Neuronal stem cell (in vitro differentiated cells): ENCODE measurements around the gene CREB3.
A peak's percentile ranks its signal among the peaks of the same experiment; 100 is the strongest.

Experiments
- DNase-seq: peaks from one replicate; pipeline ENCODE4 v3.0.0-alpha.2; 2013; ENCODE audit warnings: low spot score
- H2AFZ ChIP-seq: one replicate; pipeline ENCODE4 v1.6.1; 2013; ENCODE audit warnings: mild to moderate bottlenecking, low read length, inconsistent platforms
- H2AK5ac ChIP-seq: 2 replicates; pipeline ENCODE4 v1.6.1; 2013; ENCODE audit warnings: low read depth, mild to moderate bottlenecking, inconsistent platforms, low read length, moderate library complexity, mixed read lengths
- H2BK120ac ChIP-seq: 2 replicates; pipeline ENCODE4 v1.6.1; 2013; ENCODE audit warnings: low read depth, mild to moderate bottlenecking, inconsistent platforms, low read length, moderate library complexity, mixed read lengths
- H2BK12ac ChIP-seq: one replicate; pipeline ENCODE4 v1.6.1; 2013; ENCODE audit warnings: low read length, inconsistent platforms
- H2BK15ac ChIP-seq: 2 replicates; pipeline ENCODE4 v1.6.1; 2013; ENCODE audit warnings: mild to moderate bottlenecking, low read length, inconsistent platforms, mixed read lengths
- H2BK5ac ChIP-seq: one replicate; pipeline ENCODE4 v1.6.1; 2013; ENCODE audit warnings: inconsistent platforms, mild to moderate bottlenecking, low read length, moderate library complexity
- H3K14ac ChIP-seq: one replicate; pipeline ENCODE4 v1.6.1; 2013; ENCODE audit warnings: low read length, inconsistent platforms
- H3K18ac ChIP-seq: 2 replicates; pipeline ENCODE4 v1.6.1; 2013; ENCODE audit warnings: low read length, inconsistent platforms
- H3K23ac ChIP-seq: 2 replicates; pipeline ENCODE4 v1.6.1; 2013; ENCODE audit warnings: low read depth, mild to moderate bottlenecking, mixed read lengths, low read length, inconsistent platforms; ENCODE audit not compliant: poor library complexity
- H3K27ac ChIP-seq: replicated peaks from 3 replicates; pipeline ENCODE4 v1.5.1; 2013; ENCODE audit warnings: low read length, inconsistent platforms
- H3K27me3 ChIP-seq, 3 experiments: 2 replicates each; pipeline ENCODE4 v1.6.1; 2013; ENCODE audit warnings: low read length in 3 of 3, mild to moderate bottlenecking in 2 of 3, inconsistent platforms in 1 of 3, low read depth in 1 of 3, mixed read lengths in 1 of 3, moderate library complexity in 1 of 3; ENCODE audit not compliant: control insufficient read depth in 3 of 3, insufficient read depth in 3 of 3
- H3K36me3 ChIP-seq, 2 donors: replicated peaks in 1 of 2; 2 replicates each; pipeline ENCODE4 v1.6.1; 2013; ENCODE audit warnings: low read length in 2 of 2; ENCODE audit not compliant: control insufficient read depth in 2 of 2, insufficient read depth in 2 of 2
- H3K4ac ChIP-seq: 2 replicates; pipeline ENCODE4 v1.6.1; 2013; ENCODE audit warnings: inconsistent platforms, mild to moderate bottlenecking, low read length, moderate library complexity
- H3K4me1 ChIP-seq, 2 donors: 1 replicate in 1 of 2; 2 replicates in 1 of 2; pipeline ENCODE4 v1.6.1; 2013; ENCODE audit warnings: low read length in 2 of 2, low read depth in 1 of 2; ENCODE audit not compliant: control insufficient read depth in 2 of 2, insufficient read depth in 1 of 2
- H3K4me2 ChIP-seq: one replicate; pipeline ENCODE4 v1.6.1; 2013; ENCODE audit warnings: mild to moderate bottlenecking, low read length, inconsistent platforms; ENCODE audit not compliant: insufficient read depth, poor library complexity, severe bottlenecking
- H3K4me3 ChIP-seq, 2 donors: 2 replicates each; pipeline ENCODE4 v1.5.1; 2013; ENCODE audit warnings: low read length in 2 of 2, mild to moderate bottlenecking in 2 of 2, inconsistent platforms in 1 of 2, moderate library complexity in 1 of 2
- H3K79me1 ChIP-seq: one replicate; pipeline ENCODE4 v1.6.1; 2013; ENCODE audit warnings: low read depth, mild to moderate bottlenecking, inconsistent platforms, low read length, moderate library complexity
- H3K9ac ChIP-seq: one replicate; pipeline ENCODE4 v1.6.1; 2013; ENCODE audit warnings: mild to moderate bottlenecking, low read depth, low read length, inconsistent platforms; ENCODE audit not compliant: poor library complexity
- H3K9me3 ChIP-seq, 2 donors: replicated peaks in 1 of 2; 2 replicates each; pipeline versions ENCODE3 to v1.6.1; 2013; ENCODE audit warnings: low read length in 2 of 2, mild to moderate bottlenecking in 2 of 2, inconsistent platforms in 1 of 2, low read depth in 1 of 2, mixed read lengths in 1 of 2, moderate library complexity in 1 of 2; ENCODE audit not compliant: control insufficient read depth in 2 of 2, insufficient read depth in 1 of 2
- H4K8ac ChIP-seq: one replicate; pipeline ENCODE4 v1.6.1; 2013; ENCODE audit warnings: low read depth, mild to moderate bottlenecking, inconsistent platforms, low read length, moderate library complexity
- H4K91ac ChIP-seq: one replicate; pipeline ENCODE4 v1.6.1; 2013; ENCODE audit warnings: low read length, low read depth, mild to moderate bottlenecking, inconsistent platforms; ENCODE audit not compliant: poor library complexity
- WGBS, 2 donors: extraction: QIAGEN DNeasy Blood & Tissue Kit; methylation state at CpG; one replicate each; pipeline ENCODE4 v1.1.7; 2013; ENCODE audit warnings: missing lambda C conversion rate in 2 of 2, mixed read lengths in 1 of 2; ENCODE audit not compliant: insufficient read length in 2 of 2, insufficient replicate concordance in 1 of 2; ENCODE audit errors: extremely low coverage in 2 of 2; 5-methylcytosine and 5-hydroxymethylcytosine counted together

The CREB3 gene

GRCh38 chr9:35738186-35738585, 5.7 kb downstream of the CREB3 start:
- WGBS, 2 donors, result no CpG with 5 or more reads among the region's 4 CpGs
- no peaks in the 10 kb centered on the region for H3K9me3 ChIP-seq
- no peak overlapping the region for H3K4me2 ChIP-seq
- H3K79me1 ChIP-seq, result no peaks in the 10 kb centered on the region
- H3K4me1 ChIP-seq, result peaks cover 5 to 9% of the 10 kb centered on the region in 2 donors
- no peak overlapping the region for H2AFZ ChIP-seq
- no peak overlapping the region for H2BK15ac ChIP-seq
- no peaks in the 10 kb centered on the region for H3K27me3 ChIP-seq
- no peak overlapping the region for H3K14ac ChIP-seq
- no peak overlapping the region for H2BK12ac ChIP-seq
- H2BK5ac ChIP-seq, result no peak overlapping the region
- H3K9ac ChIP-seq, result no peak overlapping the region
- no peak overlapping the region for H4K8ac ChIP-seq
- no peak overlapping the region for H3K27ac ChIP-seq
- no peak overlapping the region for H3K4ac ChIP-seq
- no peak overlapping the region for H2AK5ac ChIP-seq
- no peak overlapping the region for H3K23ac ChIP-seq
- H3K36me3 ChIP-seq, result peaks cover 72 to 97% of the 10 kb centered on the region in 2 donors
- H3K4me3 ChIP-seq, result no peak overlapping the region
- H2BK120ac ChIP-seq, result no peak overlapping the region
- DNase-seq, result no peak
- no peak overlapping the region for H3K18ac ChIP-seq
- no peak overlapping the region for H4K91ac ChIP-seq

DNA sequence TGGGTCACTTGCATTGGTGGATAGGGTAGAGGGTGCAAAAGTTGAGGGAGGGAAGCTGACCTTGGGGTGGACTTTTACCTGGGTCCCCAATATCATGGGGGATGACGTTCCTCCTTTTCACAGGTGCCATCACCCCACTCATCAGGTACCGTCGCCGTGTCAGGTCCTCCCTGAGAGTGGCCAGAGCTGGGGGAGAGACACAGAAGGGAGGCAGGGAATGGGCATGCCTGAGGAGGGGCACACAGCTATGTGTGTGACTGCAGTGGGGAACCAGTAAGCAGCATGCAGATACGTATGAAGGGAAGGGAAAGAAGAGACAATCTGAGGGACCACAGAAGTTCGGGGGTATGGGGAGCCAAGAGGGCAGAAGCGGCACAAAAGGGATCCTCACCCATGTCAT, 6.5 kb downstream of the CREB3 start:
- H4K91ac ChIP-seq, result no peak overlapping the region
- no peak overlapping the region for H3K23ac ChIP-seq
- peaks cover 77 to 98% of the 10 kb centered on the region in 2 donors for H3K36me3 ChIP-seq
- no peak overlapping the region for H2BK12ac ChIP-seq
- no peak overlapping the region for H3K9ac ChIP-seq
- no peaks in the 10 kb centered on the region for H3K27me3 ChIP-seq
- no peak overlapping the region for H3K4me2 ChIP-seq
- DNase-seq, result no peak
- peaks cover 2 to 4% of the 10 kb centered on the region in 2 donors for H3K4me1 ChIP-seq
- H2AFZ ChIP-seq, result no peak overlapping the region
- no CpG with 5 or more reads among the region's 7 CpGs for WGBS, 2 donors
- no peak overlapping the region for H3K27ac ChIP-seq
- H4K8ac ChIP-seq, result no peak overlapping the region
- H3K9me3 ChIP-seq, result no peaks in the 10 kb centered on the region
- no peak overlapping the region for H2AK5ac ChIP-seq
- no peak overlapping the region for H3K14ac ChIP-seq
- no peak overlapping the region for H3K4ac ChIP-seq
- H3K79me1 ChIP-seq, result no peaks in the 10 kb centered on the region
- no peak overlapping the region for H3K4me3 ChIP-seq
- H2BK120ac ChIP-seq, result no peak overlapping the region
- no peak overlapping the region for H2BK15ac ChIP-seq
- no peak overlapping the region for H3K18ac ChIP-seq
- H2BK5ac ChIP-seq, result no peak overlapping the region

DNA sequence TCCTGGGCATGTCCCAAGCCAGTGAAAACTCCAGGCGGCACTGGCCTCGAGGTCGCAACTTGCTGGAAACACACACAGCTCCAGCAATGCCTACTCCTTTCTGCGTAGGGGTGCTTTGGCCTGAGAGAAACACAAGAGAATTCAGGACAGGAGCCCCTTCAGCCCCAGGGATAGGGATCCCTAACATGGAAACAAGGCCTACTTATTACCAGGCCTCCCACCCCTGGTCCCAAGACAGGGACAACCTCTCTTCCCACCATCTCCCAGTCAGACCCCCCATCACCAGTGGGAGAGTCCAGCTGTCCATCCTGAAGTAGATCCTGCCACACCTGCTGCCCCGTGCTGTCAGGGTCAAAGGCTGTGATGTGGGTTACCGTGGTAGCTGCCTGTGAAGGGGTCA, 7.8 kb downstream of the CREB3 start:
- Histone ChIP-seq H3K14ac (no peak overlapping the region), H3K27ac (no peak overlapping the region)
- no CpG with 5 or more reads among the region's 6 CpGs for WGBS, 2 donors

GRCh38 chr9:35741740-35742139, 9.3 kb downstream of the CREB3 start:
- Histone ChIP-seq H2BK15ac (no peak overlapping the region), H3K36me3 (peaks cover 68 to 97% of the 10 kb centered on the region in 2 donors)
- WGBS, 2 donors, result no CpG with 5 or more reads among the region's 7 CpGs

More for the DNA sequence above, 7.8 kb downstream of the CREB3 start:
- Histone ChIP-seq H3K79me1 (no peaks in the 10 kb centered on the region), H3K4me1 (peaks cover 2 to 3% of the 10 kb centered on the region in 2 donors), H3K23ac (no peak overlapping the region), H4K91ac (no peak overlapping the region), H3K36me3 (peaks cover 81 to 98% of the 10 kb centered on the region in 2 donors), H3K18ac (no peak overlapping the region), H3K4ac (no peak overlapping the region), H2BK15ac (no peak overlapping the region), H2BK120ac (no peak overlapping the region), H2BK12ac (no peak overlapping the region), H3K9ac (peak overlapping the region; percentile 9), H3K4me2 (no peak overlapping the region), H4K8ac (no peak overlapping the region), H2AFZ (no peak overlapping the region), H3K27me3 (no peaks in the 10 kb centered on the region), H2BK5ac (no peak overlapping the region), H3K9me3 (no peaks in the 10 kb centered on the region), H2AK5ac (no peak overlapping the region), H3K4me3 (no peak overlapping the region)
- no peak for DNase-seq

More at GRCh38 chr9:35741740-35742139, 9.3 kb downstream of the CREB3 start:
- Histone ChIP-seq H2BK12ac (no peak overlapping the region), H4K8ac (no peak overlapping the region), H3K79me1 (no peaks in the 10 kb centered on the region), H3K27ac (no peak overlapping the region), H3K18ac (no peak overlapping the region), H2AFZ (no peak overlapping the region), H3K4me3 (no peak overlapping the region), H3K4me2 (no peak overlapping the region), H3K9ac (no peak overlapping the region), H3K14ac (no peak overlapping the region), H3K4ac (no peak overlapping the region), H3K4me1 (peaks cover 1 to 3% of the 10 kb centered on the region in 2 donors), H2BK5ac (no peak overlapping the region), H4K91ac (no peak overlapping the region), H3K9me3 (no peaks in the 10 kb centered on the region), H2BK120ac (no peak overlapping the region), H3K27me3 (no peaks in the 10 kb centered on the region), H3K23ac (no peak overlapping the region), H2AK5ac (no peak overlapping the region)
- no peak for DNase-seq
